ENCODE data around the gene MRPS31. TPM values are rescaled to one million over a fixed set of nuclear protein-coding genes. Genes with fewer than 3 reads are reported as not detected.

Gene MRPS31
- polyA plus RNA-seq, 3 donors = 9.5 to 11.4 (median 11.3) TPM

GRCh38 chr13:40694426-40694825 lies 76.6 kb downstream of the MRPS31 start:
- no peak overlapping the region for H3K4me3 Mint-ChIP-seq
- WGBS (ENCODE audit: insufficient coverage) = no CpG with 5 or more reads among the region's 4 CpGs
- no peak overlapping the region for H3K27ac ChIP-seq (ENCODE audit: low read depth in 1 of 2, low read length in 2 of 2)
- peaks cover 0 to 10% (median 1%) of the 10 kb centered on the region in 7 donors for H3K9me3 Mint-ChIP-seq
- H3K4me1 ChIP-seq (ENCODE audit: control insufficient read depth in 1 of 2, insufficient read depth in 2 of 2, low read length in 2 of 2) = no peaks in the 10 kb centered on the region
- no peaks in the 10 kb centered on the region for H3K36me3 ChIP-seq (replicated peaks in 1 of 2; ENCODE audit: control insufficient read depth in 1 of 2, insufficient read depth in 2 of 2, low read length in 2 of 2)
- H3K27me3 ChIP-seq (ENCODE audit: control insufficient read depth in 2 of 2, insufficient read depth in 2 of 2, low read length in 2 of 2) = no peaks in the 10 kb centered on the region
- no peaks in the 10 kb centered on the region for H3K9me3 ChIP-seq (replicated peaks in 1 of 2; ENCODE audit: control insufficient read depth in 1 of 2, insufficient read depth in 1 of 2, low read length in 2 of 2)
- H3K79me2 ChIP-seq (ENCODE audit: insufficient read depth, low read length) = no peaks in the 10 kb centered on the region
- H3K4me3 ChIP-seq (replicated peaks in 1 of 3; ENCODE audit: low read depth in 2 of 3, low read length in 3 of 3) = no peak overlapping the region
- intact Hi-C loops (cut with micrococcal nuclease) = no loop called here
- no peak for TF ChIP-seq CTCF (IDR thresholded peaks at IDR 0.05)
- DNase-seq = no peak
- no peaks in the 10 kb centered on the region for H3K36me3 Mint-ChIP-seq
- H4K20me1 ChIP-seq (ENCODE audit: insufficient read depth, low read length) = no peaks in the 10 kb centered on the region
- H3K4me1 Mint-ChIP-seq = no peaks in the 10 kb centered on the region
- H3K27me3 Mint-ChIP-seq (ENCODE audit: low read depth in 3 of 3) = peaks cover 0 to 1% (median 0%) of the 10 kb centered on the region in 3 donors
- no peak overlapping the region for H3K4me2 ChIP-seq (replicated peaks; ENCODE audit: extremely low read depth, low read length, poor library complexity, severe bottlenecking)
- no peak overlapping the region for H3K27ac Mint-ChIP-seq
- no peak overlapping the region for H2AFZ ChIP-seq (ENCODE audit: insufficient read depth, low read depth, low read length, poor library complexity, severe bottlenecking)
- no peak overlapping the region for H3K9ac ChIP-seq (ENCODE audit: insufficient read depth, low read length, poor library complexity, severe bottlenecking)

GRCh38 chr13:40692946-40693345 lies 78.0 kb downstream of the MRPS31 start:
- Histone ChIP-seq H3K4me3 (replicated peaks in 1 of 3; ENCODE audit: low read depth in 2 of 3, low read length in 3 of 3) (no peak overlapping the region), H3K27me3 (ENCODE audit: control insufficient read depth in 2 of 2, insufficient read depth in 2 of 2, low read length in 2 of 2) (no peaks in the 10 kb centered on the region), H3K4me1 (ENCODE audit: control insufficient read depth in 1 of 2, insufficient read depth in 2 of 2, low read length in 2 of 2) (no peaks in the 10 kb centered on the region), H3K79me2 (ENCODE audit: insufficient read depth, low read length) (no peaks in the 10 kb centered on the region), H3K9ac (ENCODE audit: insufficient read depth, low read length, poor library complexity, severe bottlenecking) (no peak overlapping the region), H3K9me3 (replicated peaks in 1 of 2; ENCODE audit: control insufficient read depth in 1 of 2, insufficient read depth in 1 of 2, low read length in 2 of 2) (no peaks in the 10 kb centered on the region), H3K36me3 (replicated peaks in 1 of 2; ENCODE audit: control insufficient read depth in 1 of 2, insufficient read depth in 2 of 2, low read length in 2 of 2) (no peaks in the 10 kb centered on the region), H2AFZ (ENCODE audit: insufficient read depth, low read depth, low read length, poor library complexity, severe bottlenecking) (no peak overlapping the region), H4K20me1 (ENCODE audit: insufficient read depth, low read length) (no peaks in the 10 kb centered on the region), H3K27ac (ENCODE audit: low read depth in 1 of 2, low read length in 2 of 2) (no peak overlapping the region), H3K4me2 (replicated peaks; ENCODE audit: extremely low read depth, low read length, poor library complexity, severe bottlenecking) (no peak overlapping the region)
- WGBS (ENCODE audit: insufficient coverage) = no CpG with 5 or more reads among the region's 2 CpGs
- TF ChIP-seq CTCF (IDR thresholded peaks at IDR 0.05) = no peak
- peaks cover 0 to 1% (median 0%) of the 10 kb centered on the region in 3 donors for H3K27me3 Mint-ChIP-seq (ENCODE audit: low read depth in 3 of 3)
- H3K9me3 Mint-ChIP-seq = peaks cover 0 to 6% (median 0%) of the 10 kb centered on the region in 7 donors
- no peaks in the 10 kb centered on the region for H3K4me1 Mint-ChIP-seq
- intact Hi-C loops (cut with micrococcal nuclease) = no loop called here
- H3K4me3 Mint-ChIP-seq = no peak overlapping the region
- no peaks in the 10 kb centered on the region for H3K36me3 Mint-ChIP-seq
- no peak overlapping the region for H3K27ac Mint-ChIP-seq
- DNase-seq = no peak

All from CD14-positive monocyte (primary cell).